ENCODE results near the gene IFNG. TPM values are rescaled to one million over a fixed set of nuclear protein-coding genes. Genes with fewer than 3 reads are reported as not detected.
"Not testable (repeated sequence)": the region's sequence is repeated elsewhere in the genome, so short reads cannot be mapped to it uniquely, and the experiment has no call there.

Gene IFNG
- total RNA-seq (under 1 TPM in 1 of 6 donors, not detected in 5; 0.38 TPM), polyA plus RNA-seq (not detected)

GRCh38 chr12:68159681-68160304 is at the start of gene IFNG:
IFNG (minus strand) TSS chr12:68159740; CDS start chr12:68159615, 125 bp downstream.
- Histone ChIP-seq H3K4me1 (no peaks in the 10 kb centered on the region), H3K27ac (no peak within 1 kb of the TSS), H3K9me3 (no peaks in the 10 kb centered on the region), H3K27me3 (no peaks in the 10 kb centered on the region), H3K36me3 (no peaks in the 10 kb centered on the region), H3K4me3 (no peak within 1 kb of the TSS)
- FAIRE-seq, result no peak
- DNase-seq, result no peak
- no peak for ATAC-seq
- WGBS, 2 donors, result 60 to 62% methylated on average over 5 of the region's 5 CpGs
- intact Hi-C loops (cut with DNase I), result no loop called here
- TF ChIP-seq CTCF (IDR thresholded peaks at IDR 0.05), result no peak

GRCh38 chr12:68209048-68209728 is 49.6 kb upstream of the IFNG start:
- FAIRE-seq; ATAC-seq; intact Hi-C loops (cut with DNase I): not testable (repeated sequence)

GRCh38 chr12:68207276-68207675 is 47.7 kb upstream of the IFNG start:
- intact Hi-C loops (cut with DNase I), result no loop called here
- FAIRE-seq, result no peak
- no peaks in the 10 kb centered on the region for H3K9me3 ChIP-seq
- DNase-seq, result no peak
- no peak for TF ChIP-seq CTCF (IDR thresholded peaks at IDR 0.05)
- no peak overlapping the region for H3K4me3 ChIP-seq
- no peaks in the 10 kb centered on the region for H3K4me1 ChIP-seq
- H3K27me3 ChIP-seq, result no peaks in the 10 kb centered on the region
- no peaks in the 10 kb centered on the region for H3K36me3 ChIP-seq
- ATAC-seq, result no peak
- H3K27ac ChIP-seq, result no peak overlapping the region

More at GRCh38 chr12:68209048-68209728, 49.6 kb upstream of the IFNG start:
- not testable (repeated sequence) for H3K27ac ChIP-seq, DNase-seq, H3K4me3 ChIP-seq, H3K36me3 ChIP-seq, H3K4me1 ChIP-seq, H3K27me3 ChIP-seq, H3K9me3 ChIP-seq
- 61 to 65% methylated on average over 12 of the region's 12 CpGs for WGBS, 2 donors

GRCh38 chr12:68206446-68206845 is 46.9 kb upstream of the IFNG start:
- intact Hi-C loops (cut with DNase I), result no loop called here
- no peaks in the 10 kb centered on the region for H3K27me3 ChIP-seq
- FAIRE-seq (no peak), ATAC-seq (no peak), DNase-seq (no peak)
- no peaks in the 10 kb centered on the region for H3K36me3 ChIP-seq
- H3K4me1 ChIP-seq, result no peaks in the 10 kb centered on the region
- H3K27ac ChIP-seq, result no peak overlapping the region
- H3K9me3 ChIP-seq, result no peaks in the 10 kb centered on the region
- no peak for TF ChIP-seq CTCF (IDR thresholded peaks at IDR 0.05)
- WGBS, 2 donors, result 9 to 13% methylated on average over 1 of the region's 1 CpG
- H3K4me3 ChIP-seq, result no peak overlapping the region

GRCh38 chr12:68203460-68203875 is 43.9 kb upstream of the IFNG start:
- no peaks in the 10 kb centered on the region for H3K4me1 ChIP-seq
- H3K9me3 ChIP-seq, result no peaks in the 10 kb centered on the region
- ATAC-seq (no peak), DNase-seq (no peak), FAIRE-seq (no peak)
- WGBS, 2 donors, result 25% methylated on average over 5 of the region's 5 CpGs
- H3K27me3 ChIP-seq, result no peaks in the 10 kb centered on the region
- no peaks in the 10 kb centered on the region for H3K36me3 ChIP-seq
- TF ChIP-seq CTCF (IDR thresholded peaks at IDR 0.05), result no peak
- no peak overlapping the region for H3K4me3 ChIP-seq
- intact Hi-C loops (cut with DNase I), result no loop called here
- no peak overlapping the region for H3K27ac ChIP-seq

Data from pancreas (tissue), 10 donors.